ENCODE results near the gene MDP1.

MDP1 gene

DNA sequence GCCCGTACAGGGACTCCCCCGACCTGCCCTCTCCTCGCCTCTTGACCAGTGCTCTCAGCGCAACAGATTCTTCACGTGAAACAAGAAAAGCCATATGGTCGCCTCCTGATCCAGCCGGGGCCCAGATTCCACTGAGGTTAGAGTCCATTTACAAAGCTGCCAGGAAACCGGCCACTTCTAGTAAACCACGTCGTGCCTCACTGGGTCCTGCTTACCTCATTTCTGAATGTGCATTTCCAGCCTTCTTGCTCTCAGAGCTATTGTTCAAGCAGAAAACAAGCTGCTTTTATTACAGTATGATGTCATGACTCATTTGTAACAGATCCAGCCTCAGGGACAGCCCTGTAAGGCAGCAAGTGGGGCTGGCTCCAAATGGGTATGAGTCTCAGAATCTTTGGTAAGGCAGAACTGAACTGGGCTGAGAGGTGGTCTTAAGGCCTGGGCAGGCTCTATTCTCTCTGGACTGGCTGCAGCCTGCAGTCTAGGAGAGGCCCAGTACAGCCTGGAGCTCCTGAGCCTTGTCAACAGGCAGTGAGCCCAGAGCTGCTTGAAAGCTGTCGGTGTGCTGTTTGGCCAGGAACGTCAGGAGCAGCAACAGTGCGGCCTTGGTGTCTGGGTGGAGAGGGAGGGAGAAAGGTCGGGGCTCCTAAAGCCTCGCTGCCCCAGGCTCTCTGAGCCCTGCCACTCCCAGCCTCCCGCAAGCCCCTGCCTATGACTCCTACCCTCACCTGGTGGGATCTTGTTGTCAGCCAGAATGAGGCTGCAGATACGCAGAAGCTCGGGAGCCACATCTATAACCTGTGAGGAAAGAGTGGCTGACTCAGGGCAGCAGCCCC lies 35.7 kb downstream of the MDP1 start:
- DNase-seq (ENCODE audit: low spot score) = peak; percentile 82

DNA sequence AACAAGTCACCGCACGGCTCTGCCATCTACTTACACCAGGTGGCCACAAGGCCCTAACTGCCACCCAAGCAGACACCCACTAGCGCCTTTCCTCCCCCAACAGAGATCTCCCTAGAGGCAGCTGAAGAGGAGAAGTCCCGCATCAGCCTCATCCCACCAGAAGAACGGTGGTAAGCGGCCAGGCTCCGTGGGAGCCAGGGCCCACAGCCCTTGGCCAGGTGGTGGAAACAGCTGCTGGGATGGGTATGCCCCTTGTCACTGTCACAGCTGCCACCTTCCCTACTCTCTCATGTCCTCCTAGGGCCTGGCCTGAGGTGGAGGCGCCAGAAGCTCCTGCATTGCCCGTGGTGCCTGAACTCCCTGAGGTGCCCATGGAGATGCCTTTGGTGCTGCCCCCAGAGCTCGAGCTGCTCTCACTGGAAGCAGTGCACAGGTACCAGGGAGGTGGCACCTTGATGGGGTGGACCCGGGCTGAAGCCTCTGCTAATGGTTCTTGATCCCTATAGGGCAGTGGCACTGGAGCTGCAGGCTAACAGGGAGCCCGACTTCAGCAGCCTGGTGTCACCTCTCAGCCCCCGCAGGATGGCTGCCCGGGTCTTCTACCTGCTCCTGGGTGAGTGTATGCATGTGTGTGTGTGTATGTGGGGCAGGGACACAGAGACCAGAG lies 36.4 kb downstream of the MDP1 start:
- no peak for DNase-seq (ENCODE audit: low spot score)

DNA sequence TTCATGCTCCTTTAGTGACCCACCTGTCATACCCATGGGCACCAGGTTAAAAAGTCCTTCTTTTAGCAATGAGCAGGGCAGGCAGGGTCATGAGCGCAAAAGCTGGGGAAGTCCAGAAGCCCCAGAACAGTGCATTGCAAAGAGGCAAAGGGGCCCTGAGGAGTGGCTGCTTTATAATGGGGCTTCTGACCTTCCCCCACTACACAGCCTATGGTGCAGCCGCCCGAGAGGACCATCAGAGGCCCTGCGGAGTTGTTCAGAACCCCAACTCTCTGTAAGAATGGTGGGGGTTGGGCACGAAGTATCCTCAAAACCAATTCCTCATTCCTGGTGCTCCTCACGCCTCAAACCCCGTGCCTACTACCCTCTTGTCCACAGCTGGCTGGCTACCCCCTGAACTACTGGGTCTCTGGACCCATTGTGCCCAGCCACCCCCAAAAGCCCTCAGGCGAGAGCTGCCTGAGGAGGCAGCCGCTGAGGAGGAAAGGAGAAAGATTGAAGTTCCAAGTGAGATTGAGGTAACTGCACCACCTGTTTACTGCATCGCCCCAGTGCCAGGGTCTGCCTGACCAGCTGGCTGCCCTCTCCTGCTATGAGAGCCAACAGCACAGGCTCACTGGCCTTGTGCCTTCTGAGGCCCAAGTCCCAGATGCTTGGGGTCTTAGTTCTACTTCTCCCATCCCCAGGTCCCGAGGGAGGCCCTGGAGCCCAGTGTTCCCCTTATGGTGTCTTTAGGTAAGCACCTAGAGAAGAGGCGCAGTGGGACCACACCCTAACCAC lies 37.3 kb downstream of the MDP1 start:
- DNase-seq (ENCODE audit: low spot score) = no peak

DNA sequence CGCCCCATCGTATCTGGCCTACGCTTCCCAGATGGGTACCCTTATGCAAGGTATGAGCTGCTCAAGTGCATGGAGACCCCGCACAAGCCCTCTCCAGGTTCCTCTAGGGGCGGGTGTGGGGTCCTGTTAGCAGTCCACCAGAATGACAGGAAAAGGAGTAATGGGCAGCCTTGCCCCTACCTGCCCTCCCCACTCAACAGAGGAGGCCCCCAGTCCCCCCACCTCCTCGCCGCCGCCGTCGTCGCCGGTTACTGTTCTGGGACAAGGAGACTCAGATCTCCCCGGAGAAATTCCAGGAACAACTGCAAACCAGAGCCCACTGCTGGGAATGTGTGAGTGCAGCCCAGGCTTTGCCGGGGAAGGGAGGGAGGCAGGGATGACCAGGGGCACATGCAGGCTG lies 38.0 kb downstream of the MDP1 start:
- DNase-seq (ENCODE audit: low spot score) = no peak

DNA sequence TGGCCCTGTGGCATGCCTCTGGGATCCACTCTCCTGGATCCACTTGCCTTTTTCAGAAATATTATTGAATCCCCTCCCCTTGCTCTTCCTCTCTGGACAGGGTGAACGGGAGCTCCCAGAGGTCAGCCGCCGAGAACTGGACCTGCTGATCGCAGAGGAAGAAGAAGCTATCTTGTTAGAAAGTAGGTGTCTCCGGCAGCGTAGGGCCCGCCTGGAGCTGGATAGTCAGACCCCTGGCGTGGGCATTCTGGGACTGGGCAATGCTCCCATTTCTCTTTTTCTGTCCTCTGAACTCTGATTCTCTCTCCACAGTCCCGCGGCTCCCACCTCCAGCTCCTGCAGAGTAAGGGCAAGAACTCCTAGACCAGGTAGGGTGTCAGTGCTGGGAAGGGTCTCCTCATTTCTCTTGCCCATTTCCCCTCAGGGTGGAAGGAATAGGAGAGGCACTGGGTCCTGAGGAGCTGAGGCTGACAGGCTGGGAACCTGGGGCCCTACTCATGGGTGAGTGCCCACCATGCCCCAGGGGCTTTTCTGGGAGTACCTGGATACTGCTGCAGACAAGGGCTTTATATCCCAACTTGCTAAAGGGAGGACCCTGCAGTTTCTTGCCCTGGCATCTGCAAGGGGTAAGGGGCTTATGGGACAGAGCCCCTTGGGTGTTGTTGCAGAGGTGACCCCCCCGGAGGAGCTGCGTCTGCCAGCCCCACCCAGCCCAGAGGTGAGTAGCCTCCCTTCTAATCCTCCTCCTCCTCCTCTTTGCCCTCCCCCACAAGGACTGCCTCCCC lies 38.6 kb downstream of the MDP1 start:
- no peak for DNase-seq (ENCODE audit: low spot score)

DNA sequence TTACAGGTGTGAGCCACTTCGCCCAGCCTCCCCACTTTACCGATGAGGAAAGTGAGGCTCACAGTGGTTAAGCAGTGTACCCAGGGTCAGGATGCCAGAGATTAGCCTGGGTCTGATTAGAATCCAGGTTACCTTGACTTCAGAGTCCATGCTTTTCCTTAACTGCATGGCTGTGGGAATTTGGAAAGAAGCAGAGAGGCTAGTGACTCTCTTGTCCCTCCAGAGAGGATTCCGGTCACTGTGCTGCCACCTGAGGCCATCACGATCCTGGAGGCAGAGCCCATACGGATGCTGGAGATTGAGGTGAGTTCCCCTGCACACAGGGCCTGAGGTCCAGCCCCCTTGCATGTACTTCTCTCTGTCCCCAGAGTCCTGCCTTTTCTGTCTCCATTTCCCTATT lies 39.3 kb downstream of the MDP1 start:
- no peak for DNase-seq (ENCODE audit: low spot score)

DNA sequence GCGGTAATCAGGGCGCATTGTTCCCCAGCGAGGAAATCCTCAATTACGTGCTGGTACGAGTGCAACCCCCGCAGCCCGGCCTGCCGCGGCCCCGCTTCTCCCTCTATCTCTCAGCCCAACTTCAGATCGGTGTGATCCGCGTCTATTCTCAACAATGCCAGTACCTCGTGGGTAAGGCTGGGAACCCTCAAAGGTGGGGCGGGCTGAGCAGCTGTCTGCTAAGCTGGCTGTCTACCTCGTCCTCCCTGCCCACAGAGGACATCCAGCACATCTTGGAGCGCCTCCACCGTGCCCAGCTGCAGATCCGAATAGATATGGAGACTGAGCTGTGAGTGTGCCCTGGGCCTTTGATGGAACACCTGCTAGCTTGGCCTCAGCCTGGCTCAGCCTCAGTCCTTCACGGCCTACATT lies 43.0 kb downstream of the MDP1 start:
- no peak for DNase-seq (ENCODE audit: low spot score)

DNA sequence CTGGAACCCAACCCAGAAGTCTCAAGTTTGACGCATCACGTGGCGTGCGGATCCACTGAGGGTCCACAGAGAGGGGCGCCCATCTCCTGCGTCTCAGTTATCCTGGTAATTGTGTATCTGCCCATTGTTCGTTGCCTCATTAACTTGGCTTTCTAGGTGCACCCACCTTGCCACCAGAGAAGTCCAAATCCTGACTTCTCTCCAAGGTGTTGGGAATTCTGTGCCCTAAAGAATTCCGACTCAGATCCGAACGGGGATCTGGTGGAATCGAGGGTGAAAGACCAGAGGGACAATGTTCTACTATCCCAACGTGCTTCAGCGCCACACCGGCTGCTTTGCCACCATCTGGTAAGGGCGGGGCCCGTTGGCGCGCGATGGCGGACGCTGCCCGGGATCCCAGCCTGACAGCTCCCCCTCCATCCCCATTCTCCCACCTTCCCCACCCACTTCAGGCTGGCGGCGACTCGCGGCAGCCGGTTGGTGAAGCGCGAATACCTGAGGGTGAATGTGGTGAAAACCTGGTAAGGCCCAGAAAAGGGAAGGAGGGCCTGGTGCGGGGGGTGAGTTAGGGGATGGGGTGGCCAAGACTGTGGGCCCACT lies 43.5 kb downstream of the MDP1 start:
- no peak for DNase-seq (ENCODE audit: low spot score)

DNA sequence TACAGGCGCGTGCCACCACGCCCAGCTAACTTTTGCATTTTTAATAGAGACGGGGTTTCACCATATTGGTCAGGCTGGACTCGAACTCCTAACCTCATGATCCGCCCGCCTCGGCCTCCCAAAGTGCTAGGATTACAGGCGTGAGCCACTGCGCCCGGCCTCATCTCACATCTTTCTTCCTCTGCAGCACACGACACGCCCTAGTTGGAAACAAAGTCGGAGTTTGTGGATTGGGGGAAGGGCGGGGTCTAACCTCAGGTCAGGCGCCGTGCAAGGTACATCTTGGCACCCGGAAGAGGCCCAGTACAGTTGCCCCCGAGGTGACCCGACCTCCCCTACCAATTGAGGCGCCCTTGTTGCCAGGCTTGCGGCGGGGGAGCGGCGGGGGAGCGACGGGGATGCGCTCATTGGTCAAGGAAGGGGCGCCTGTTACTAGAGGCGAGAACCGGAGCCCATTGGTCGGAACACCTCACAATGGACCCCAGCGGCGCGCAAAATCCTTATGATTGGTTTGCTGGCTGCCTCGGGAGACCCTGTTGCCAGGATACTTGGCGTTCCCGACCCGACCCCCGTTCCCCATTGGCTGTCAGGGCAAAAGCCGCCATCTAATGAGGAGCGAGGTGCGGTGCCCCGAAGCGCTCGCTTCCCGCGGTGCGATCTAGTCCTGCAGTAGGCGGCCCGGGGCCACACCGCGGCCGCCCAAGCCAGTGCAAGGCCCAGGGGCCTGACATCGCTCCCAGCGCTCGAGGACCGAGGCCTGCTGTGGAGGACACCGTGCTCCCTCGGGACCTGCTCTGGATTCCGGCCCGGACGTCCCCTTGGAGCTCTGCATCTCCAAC lies 44.2 kb downstream of the MDP1 start, which contains the start of gene REC8:
TSS of gene REC8 (plus strand) at position 659 of the 839 bp plus-strand sequence. CDS start 473 bp downstream, outside the sequence.
- DNase-seq (ENCODE audit: low spot score) = peak; percentile 97

DNA sequence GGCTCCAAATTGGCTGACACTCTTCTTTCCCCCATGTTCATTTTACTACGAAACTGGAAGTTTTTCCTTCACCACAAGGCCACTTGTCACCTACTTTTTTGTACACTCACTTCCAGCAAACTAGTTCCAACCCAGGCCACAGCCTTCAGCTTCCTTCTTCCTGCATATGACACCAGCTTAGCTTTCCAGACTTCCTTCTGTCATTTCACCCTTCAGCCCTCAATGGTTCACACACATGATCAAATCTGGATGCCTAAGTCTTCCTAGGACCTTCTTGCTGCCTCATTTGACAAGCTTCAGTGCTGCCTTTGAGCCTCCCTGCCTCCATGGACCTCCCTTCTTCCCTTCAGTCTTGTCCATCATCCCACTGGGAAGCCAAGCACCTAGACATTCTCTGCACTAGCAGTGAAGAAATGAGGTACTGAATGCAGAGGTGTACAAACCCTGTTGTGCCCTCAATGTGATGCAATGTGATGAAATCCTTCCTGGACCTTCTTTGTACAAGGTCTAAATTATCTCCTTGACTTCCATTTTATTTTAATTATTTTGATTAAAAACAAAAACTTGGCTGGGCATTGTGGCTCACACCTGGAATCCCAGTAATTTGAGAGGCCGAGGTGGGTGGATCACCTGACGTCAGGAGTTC lies 48.3 kb downstream of the MDP1 start:
- DNase-seq (ENCODE audit: low spot score) = no peak

DNA sequence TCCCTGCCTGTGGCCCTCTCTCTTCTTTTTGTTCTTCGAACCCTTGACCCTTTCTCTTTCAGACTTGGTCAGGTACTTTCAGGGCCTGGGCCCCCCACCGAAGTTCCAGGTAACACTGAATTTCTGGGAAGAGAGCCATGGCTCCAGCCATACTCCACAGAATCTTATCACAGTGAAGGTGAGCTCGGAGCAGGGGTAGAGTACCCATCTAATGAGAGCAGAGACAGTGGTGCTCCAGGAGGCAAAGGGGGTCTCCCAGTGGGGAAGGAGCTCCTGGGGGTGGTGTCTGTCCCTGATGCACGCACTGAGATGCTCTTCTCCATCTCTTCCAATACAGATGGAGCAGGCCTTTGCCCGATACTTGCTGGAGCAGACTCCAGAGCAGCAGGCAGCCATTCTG lies 50.1 kb downstream of the MDP1 start:
- no peak for DNase-seq (ENCODE audit: low spot score)

DNA sequence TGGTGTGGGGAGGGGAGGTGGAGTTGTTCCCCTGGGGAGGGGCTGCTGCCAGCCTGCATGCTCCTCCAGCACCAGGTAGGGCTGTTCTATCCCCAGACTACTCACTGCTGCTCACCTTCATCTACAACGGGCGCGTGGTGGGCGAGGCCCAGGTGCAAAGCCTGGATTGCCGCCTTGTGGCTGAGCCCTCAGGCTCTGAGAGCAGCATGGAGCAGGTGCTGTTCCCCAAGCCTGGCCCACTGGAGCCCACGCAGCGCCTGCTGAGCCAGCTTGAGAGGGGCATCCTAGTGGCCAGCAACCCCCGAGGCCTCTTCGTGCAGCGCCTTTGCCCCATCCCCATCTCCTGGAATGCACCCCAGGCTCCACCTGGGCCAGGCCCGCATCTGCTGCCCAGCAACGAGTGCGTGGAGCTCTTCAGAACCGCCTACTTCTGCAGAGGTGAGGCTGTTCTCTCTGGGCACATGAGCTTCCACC lies 51.3 kb downstream of the MDP1 start:
- no peak for DNase-seq (ENCODE audit: low spot score)

All from Ammon's horn (tissue), 1 donor.